Measurements from ENCODE around the gene SPTBN4.

DNA sequence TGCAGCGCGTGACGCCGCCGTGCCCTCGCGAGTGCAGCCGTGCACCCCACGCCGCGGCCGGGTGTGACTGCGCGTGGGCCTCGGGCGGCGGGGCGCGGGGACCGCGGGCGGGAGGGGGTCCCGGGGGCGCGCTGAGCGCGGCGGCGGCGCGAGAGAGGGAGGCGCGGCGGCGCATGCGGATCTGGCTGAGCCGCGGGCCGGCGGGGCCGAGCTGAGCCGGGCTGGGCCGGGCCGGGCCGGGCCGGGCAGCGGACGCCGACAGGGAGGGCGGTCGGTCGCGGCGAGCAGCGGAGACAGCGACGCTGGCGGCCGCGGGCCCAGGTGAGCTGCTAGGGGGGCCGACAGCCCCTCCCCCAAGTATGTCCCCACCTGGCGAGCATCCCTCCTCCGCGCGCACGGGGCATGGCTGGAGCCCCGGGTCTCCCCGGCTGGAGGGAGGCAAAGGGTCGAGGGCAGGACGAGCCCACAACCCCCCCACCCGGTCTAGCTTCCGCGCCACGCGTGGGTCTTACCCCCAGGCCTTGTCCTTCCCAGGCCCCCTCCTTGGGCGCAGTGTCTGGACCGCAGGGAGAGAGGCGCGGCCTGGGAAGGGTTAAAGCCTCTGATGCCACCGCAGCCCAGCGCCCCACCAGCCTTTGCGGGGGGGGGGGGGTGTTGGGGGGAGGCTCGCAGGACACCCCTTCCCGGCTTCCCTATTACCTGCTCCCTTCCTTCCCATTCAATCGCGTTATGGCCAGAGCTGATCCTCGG is at the start of gene SPTBN4:
- TF ChIP-seq ZNF133 (tag by site-specific recombination; IDR thresholded peaks at IDR 0.05), result no peak
- no peak for TF ChIP-seq TCF7L2 (IDR thresholded peaks at IDR 0.05; ENCODE audit: borderline replicate concordance, low read depth, low read length)
- no peak for TF ChIP-seq ZNF426 (tag by site-specific recombination; IDR thresholded peaks at IDR 0.05)
- TF ChIP-seq, protein P1, sequence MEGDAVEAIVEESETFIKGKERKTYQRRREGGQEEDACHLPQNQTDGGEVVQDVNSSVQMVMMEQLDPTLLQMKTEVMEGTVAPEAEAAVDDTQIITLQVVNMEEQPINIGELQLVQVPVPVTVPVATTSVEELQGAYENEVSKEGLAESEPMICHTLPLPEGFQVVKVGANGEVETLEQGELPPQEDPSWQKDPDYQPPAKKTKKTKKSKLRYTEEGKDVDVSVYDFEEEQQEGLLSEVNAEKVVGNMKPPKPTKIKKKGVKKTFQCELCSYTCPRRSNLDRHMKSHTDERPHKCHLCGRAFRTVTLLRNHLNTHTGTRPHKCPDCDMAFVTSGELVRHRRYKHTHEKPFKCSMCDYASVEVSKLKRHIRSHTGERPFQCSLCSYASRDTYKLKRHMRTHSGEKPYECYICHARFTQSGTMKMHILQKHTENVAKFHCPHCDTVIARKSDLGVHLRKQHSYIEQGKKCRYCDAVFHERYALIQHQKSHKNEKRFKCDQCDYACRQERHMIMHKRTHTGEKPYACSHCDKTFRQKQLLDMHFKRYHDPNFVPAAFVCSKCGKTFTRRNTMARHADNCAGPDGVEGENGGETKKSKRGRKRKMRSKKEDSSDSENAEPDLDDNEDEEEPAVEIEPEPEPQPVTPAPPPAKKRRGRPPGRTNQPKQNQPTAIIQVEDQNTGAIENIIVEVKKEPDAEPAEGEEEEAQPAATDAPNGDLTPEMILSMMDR (tag by site-specific recombination; IDR thresholded peaks at IDR 0.05), result no peak

Measured in HEK293 (cell line).